ENCODE data around the gene UNC13C. TPM values are rescaled to one million over a fixed set of nuclear protein-coding genes. Genes with fewer than 3 reads are reported as not detected.
"Not testable (repeated sequence)": the region's sequence is repeated elsewhere in the genome, so short reads cannot be mapped to it uniquely, and the experiment has no call there.

Gene UNC13C
- not detected for polyA plus RNA-seq

- 0 to 4% (median 3%) methylated on average over 30 of the region's 30 CpGs for WGBS, 3 donors
- no peak within 1 kb of the TSS for H3K27ac ChIP-seq (ENCODE audit: low read depth, low read length)
Observed at GRCh38 chr15:53978253-53978906, at the start of gene UNC13C. TSS of gene UNC13C (plus strand) at chr15:53978441. CDS start at chr15:54012904, 34,463 bp downstream.

GRCh38 chr15:53936137-53936536, 42.1 kb upstream of the UNC13C start:
- H3K27ac ChIP-seq (ENCODE audit: low read depth, low read length): no peak overlapping the region

GRCh38 chr15:53937632-53938031, 40.6 kb upstream of the UNC13C start:
- WGBS, 3 donors: 85 to 90% (median 88%) methylated on average over 2 of the region's 2 CpGs
- not testable (repeated sequence) for H3K27ac ChIP-seq (ENCODE audit: low read depth, low read length)

- H3K27ac ChIP-seq (ENCODE audit: low read depth, low read length): no peak overlapping the region
- WGBS, 3 donors: 80 to 88% (median 86%) methylated on average over 3 of the region's 3 CpGs
Observed at GRCh38 chr15:53950572-53950971, 27.7 kb upstream of the UNC13C start.

GRCh38 chr15:53955396-53955795, 22.8 kb upstream of the UNC13C start:
- no peak overlapping the region for H3K27ac ChIP-seq (ENCODE audit: low read depth, low read length)

- no peak overlapping the region for H3K27ac ChIP-seq (ENCODE audit: low read depth, low read length)
- 28 to 36% (median 29%) methylated on average over 4 of the region's 4 CpGs for WGBS, 3 donors
Observed at GRCh38 chr15:53962646-53963561, 15.3 kb upstream of the UNC13C start.

- no peak overlapping the region for H3K27ac ChIP-seq (ENCODE audit: low read depth, low read length)
Observed at GRCh38 chr15:53963801-53964200, 14.4 kb upstream of the UNC13C start.

GRCh38 chr15:53974121-53974520, 4.1 kb upstream of the UNC13C start:
- 76 to 88% (median 77%) methylated on average over 2 of the region's 2 CpGs for WGBS, 3 donors
- H3K27ac ChIP-seq (ENCODE audit: low read depth, low read length): no peak overlapping the region

GRCh38 chr15:53974813-53975212, 3.4 kb upstream of the UNC13C start:
- 68 to 79% (median 76%) methylated on average over 3 of the region's 3 CpGs for WGBS, 3 donors
- no peak overlapping the region for H3K27ac ChIP-seq (ENCODE audit: low read depth, low read length)

GRCh38 chr15:53976844-53977392, 1.3 kb upstream of the UNC13C start:
- WGBS, 3 donors: 49 to 67% (median 60%) methylated on average over 8 of the region's 8 CpGs
- H3K27ac ChIP-seq (ENCODE audit: low read depth, low read length): no peak overlapping the region

- WGBS, 3 donors: 53 to 72% (median 62%) methylated on average over 4 of the region's 4 CpGs
- H3K27ac ChIP-seq (ENCODE audit: low read depth, low read length): no peak overlapping the region
Observed at GRCh38 chr15:53979051-53979788, 979 bp downstream of the UNC13C start.

GRCh38 chr15:53980021-53980420, 1.8 kb downstream of the UNC13C start:
- H3K27ac ChIP-seq (ENCODE audit: low read depth, low read length): no peak overlapping the region
- 92 to 93% (median 92%) methylated on average over 2 of the region's 2 CpGs for WGBS, 3 donors

GRCh38 chr15:53982071-53982680, 3.9 kb downstream of the UNC13C start:
- H3K27ac ChIP-seq (ENCODE audit: low read depth, low read length): no peak overlapping the region
- WGBS, 3 donors: 61 to 76% (median 71%) methylated on average over 4 of the region's 4 CpGs

GRCh38 chr15:53982876-53983275, 4.6 kb downstream of the UNC13C start:
- WGBS, 3 donors: 62 to 78% (median 62%) methylated on average over 1 of the region's 1 CpG

GRCh38 chr15:53984221-53984620, 6.0 kb downstream of the UNC13C start:
- WGBS, 3 donors: 49 to 82% (median 57%) methylated on average over 1 of the region's 1 CpG
- no peak overlapping the region for H3K27ac ChIP-seq (ENCODE audit: low read depth, low read length)

More at GRCh38 chr15:53982876-53983275, 4.6 kb downstream of the UNC13C start:
- H3K27ac ChIP-seq (ENCODE audit: low read depth, low read length): no peak overlapping the region

GRCh38 chr15:53985562-53985961, 7.3 kb downstream of the UNC13C start:
- 73 to 84% (median 76%) methylated on average over 4 of the region's 4 CpGs for WGBS, 3 donors

GRCh38 chr15:53987480-53987879, 9.2 kb downstream of the UNC13C start:
- H3K27ac ChIP-seq (ENCODE audit: low read depth, low read length): no peak overlapping the region
- 75 to 85% (median 77%) methylated on average over 2 of the region's 2 CpGs for WGBS, 3 donors

More at GRCh38 chr15:53985562-53985961, 7.3 kb downstream of the UNC13C start:
- H3K27ac ChIP-seq (ENCODE audit: low read depth, low read length): no peak overlapping the region

- WGBS, 3 donors: 83 to 91% (median 91%) methylated on average over 2 of the region's 2 CpGs
Observed at GRCh38 chr15:54007256-54007655, 29.0 kb downstream of the UNC13C start.

More at GRCh38 chr15:54007256-54007655, 29.0 kb downstream of the UNC13C start:
- H3K27ac ChIP-seq (ENCODE audit: low read depth, low read length): no peak overlapping the region

Data from adipose tissue (tissue), 3 donors.